ENCODE data around the gene CCNK. TPM values are rescaled to one million over a fixed set of nuclear protein-coding genes. Genes with fewer than 3 reads are reported as not detected.

CCNK gene
- polyA plus RNA-seq (ENCODE audit: insufficient read length), result 34.0 TPM

- peak; percentile 100 for DNase-seq
These were observed at the start of gene CCNK for GRCh38 chr14:99480917-99481744. Gene CCNK (plus strand): TSS chr14:99481409. CDS start chr14:99492678, 11,269 bp downstream.

- no peak for DNase-seq
These were observed 49.2 kb upstream of the CCNK start for GRCh38 chr14:99431986-99432385.

- DNase-seq, result no peak
These were observed 48.7 kb upstream of the CCNK start for GRCh38 chr14:99432485-99432884.

DNA sequence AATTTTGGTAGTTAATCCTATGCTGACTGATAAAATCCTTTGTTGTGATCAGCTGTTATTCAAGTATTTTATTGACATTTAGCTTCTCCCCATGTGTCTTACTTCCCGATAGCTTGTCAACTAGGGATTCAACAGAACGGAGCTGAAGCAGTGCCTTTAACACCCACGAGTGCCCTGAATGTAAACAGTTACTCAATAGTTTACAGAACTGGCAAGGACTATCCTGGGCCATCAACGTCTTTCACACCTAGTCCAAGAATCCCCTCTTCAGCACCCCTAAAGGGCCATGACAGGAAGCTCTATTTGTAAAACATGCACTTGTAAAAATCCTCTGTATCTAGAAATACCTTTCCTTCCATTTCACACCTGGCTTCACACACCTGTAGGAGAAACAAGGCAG lies 45.9 kb upstream of the CCNK start:
- DNase-seq, result no peak

DNA sequence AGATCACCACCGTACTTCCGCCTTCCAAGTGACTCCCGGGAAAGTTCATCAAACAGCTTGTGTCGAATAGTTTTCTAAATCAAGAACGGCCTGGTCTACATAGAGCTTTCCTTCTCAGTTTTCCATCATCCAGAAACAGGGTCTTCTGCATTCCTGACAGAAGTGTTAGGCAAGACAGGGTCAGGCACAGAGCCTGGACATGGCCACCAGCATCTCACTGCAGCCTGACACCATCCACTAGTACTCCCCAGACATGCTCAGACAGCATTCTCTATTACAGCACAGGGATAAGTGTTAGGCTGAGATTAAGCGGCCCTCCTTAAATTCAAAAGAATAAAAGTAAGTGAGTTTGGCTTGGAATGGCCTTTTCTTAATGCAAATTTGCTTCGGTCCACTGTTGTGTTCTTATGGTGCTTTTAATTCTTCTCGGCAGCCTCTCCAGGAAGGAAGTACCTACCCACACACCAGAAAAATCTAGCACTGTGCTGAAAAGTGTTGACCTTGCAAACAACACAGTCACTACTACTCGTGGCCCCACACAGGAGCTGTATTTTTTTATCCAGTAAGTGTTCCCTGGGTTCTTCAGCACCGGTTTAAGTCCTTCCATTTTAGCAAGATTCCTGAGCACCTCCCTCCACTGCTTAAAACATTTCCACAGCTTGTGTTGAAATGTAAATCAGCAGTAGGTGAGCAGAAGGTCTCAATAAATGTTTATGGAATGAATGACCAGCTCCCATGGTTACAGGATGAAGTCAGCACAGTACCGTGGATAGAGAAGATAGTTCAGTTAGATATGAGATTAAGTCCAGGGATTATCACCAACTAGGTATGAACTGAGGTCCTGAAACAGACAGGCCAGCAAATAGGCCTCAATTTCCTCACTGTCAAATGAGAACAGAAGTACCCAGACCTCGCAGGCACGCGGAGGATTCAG lies 44.7 kb upstream of the CCNK start:
- no peak for DNase-seq

- DNase-seq, result no peak
These were observed 43.5 kb upstream of the CCNK start for GRCh38 chr14:99437706-99438105.

GRCh38 chr14:99440278-99440677 lies 40.9 kb upstream of the CCNK start:
- DNase-seq, result no peak

DNA sequence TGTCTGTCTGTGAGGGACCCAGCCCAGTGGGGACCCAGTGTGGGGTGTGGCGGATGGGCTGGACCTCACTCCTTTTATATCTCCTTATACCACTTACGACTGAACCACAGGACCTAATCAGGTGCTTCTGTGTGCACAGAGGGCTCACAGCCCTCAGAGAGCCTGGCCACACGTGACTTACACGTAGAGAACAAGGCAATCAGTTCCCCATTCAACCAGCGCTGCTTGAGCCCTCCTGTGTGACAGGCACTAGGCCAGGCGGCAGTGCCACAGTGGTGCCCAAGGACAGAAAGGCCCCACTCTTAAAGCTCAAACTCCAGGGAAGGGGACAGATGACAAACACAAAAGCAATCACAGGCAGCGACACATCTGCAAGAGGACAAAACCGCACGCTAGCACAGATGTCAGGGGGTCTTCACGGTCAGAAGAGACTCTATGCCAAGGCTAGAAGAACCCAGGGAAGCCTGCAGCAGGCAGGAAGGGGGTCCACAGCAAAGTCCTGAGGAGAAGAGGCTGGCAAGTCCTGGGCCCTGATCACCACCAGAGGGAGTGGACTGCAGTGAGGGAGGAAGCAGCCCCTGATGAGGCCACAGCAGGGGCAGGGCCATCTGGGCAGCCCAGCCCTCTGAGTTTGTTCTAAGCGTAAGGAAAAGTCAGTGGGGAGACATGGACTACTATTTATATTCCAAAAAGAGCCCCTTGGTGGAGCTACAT lies 39.9 kb upstream of the CCNK start:
- DNase-seq, result no peak

DNA sequence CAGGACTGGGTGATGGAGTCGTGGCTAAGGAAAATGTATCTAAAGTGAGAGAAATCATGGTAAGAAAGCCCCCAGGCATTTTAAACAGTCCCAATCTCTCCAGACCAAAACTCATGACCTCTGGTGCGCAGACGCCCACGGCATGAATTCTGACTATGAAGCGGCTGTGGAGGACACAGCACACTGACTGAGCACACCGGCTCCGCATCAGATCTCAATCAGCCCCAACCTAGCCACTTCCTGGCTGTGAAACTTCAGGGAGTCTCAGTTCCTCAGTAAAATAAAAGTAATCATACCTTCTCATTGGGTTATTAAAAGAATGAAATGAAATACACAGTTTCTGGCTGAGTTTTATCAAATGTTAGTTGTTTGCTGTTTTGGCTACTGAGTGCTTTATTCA lies 39.3 kb upstream of the CCNK start:
- DNase-seq, result no peak

DNA sequence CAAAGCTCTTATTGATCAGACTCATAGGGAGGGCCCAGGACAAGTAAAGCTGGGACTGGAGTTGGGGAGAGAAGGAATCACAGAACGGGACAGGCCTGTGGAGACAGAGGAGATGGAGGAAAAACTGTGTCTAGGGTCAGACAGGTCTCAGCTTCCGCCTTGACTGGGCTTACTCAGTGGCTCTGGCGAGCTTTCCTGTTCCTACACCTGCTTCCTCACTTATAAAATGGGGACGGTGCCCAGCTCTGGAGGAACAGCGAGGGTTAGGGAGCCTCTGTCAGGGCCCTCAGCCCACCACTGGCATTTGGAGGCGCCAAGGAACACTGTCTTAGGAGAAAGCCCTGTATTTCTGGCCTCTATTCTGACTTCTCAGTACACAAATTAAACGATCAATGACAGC lies 35.3 kb upstream of the CCNK start:
- peak; percentile 15 for DNase-seq

GRCh38 chr14:99447739-99448138 lies 33.5 kb upstream of the CCNK start:
- DNase-seq, result no peak

DNA sequence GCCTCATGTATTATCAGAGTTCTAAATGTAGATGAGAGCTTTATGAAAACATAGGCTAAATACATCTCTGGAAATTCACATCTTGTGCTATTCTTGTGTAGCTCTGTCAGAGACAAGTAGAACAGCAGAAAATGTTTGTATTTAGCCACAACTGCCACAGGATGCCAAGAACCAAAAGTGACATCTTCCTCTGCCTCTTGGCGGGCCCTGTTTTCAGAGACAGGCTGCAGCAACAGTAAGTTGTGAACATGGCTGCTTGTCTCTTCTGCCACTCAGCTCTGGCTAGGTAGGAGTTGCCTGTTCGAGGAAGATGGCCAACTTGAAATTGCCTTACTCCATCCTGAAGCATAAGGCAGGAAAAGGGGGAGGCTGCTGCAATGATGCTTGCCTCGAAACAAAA lies 30.9 kb upstream of the CCNK start:
- no peak for DNase-seq

- no peak for DNase-seq
These were observed 30.0 kb upstream of the CCNK start for GRCh38 chr14:99451234-99451633.

DNA sequence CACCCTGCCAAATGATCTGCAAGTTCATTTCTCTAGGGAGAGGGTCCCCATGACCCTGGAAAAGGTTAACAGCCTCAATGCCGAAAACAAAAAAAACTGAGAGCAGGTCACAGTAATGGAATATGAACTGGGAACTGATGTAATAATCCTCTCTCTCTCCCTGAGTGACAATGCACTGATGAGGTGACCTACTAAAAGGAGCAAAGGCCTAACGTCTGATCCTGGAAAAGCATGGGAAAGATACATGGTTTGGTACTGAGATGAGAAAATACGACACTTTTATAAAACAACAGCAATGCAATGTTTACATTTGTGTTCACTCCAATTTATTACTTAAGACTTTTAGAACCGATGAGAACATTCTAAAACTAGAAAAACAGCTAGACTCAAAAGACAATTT lies 28.2 kb upstream of the CCNK start:
- DNase-seq, result no peak

GRCh38 chr14:99454246-99454645 lies 27.0 kb upstream of the CCNK start:
- no peak for DNase-seq

- DNase-seq, result no peak
These were observed 21.6 kb upstream of the CCNK start for GRCh38 chr14:99459481-99460100.

DNA sequence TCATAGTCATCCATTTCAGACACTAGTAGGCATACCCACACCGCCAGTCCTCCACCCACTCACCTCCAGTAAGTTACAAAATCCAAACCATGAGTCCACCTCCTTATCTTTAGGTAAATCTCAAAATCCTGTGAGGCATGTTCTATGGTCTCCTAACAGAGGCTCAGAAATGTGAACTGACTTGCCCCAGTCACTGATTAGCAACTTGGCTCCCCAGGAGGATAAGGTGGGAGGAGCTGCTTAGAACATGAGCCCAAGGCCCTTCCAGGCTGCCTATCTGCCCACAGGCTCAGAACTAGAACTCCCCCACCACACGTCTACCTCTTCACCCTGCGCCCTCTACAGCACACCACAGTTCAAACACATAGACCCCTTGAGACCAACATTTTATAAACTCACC lies 20.4 kb upstream of the CCNK start:
- no peak for DNase-seq

GRCh38 chr14:99461411-99462085 lies 19.7 kb upstream of the CCNK start:
- no peak for DNase-seq

- DNase-seq, result no peak
These were observed 19.0 kb upstream of the CCNK start for GRCh38 chr14:99462210-99462609.

DNA sequence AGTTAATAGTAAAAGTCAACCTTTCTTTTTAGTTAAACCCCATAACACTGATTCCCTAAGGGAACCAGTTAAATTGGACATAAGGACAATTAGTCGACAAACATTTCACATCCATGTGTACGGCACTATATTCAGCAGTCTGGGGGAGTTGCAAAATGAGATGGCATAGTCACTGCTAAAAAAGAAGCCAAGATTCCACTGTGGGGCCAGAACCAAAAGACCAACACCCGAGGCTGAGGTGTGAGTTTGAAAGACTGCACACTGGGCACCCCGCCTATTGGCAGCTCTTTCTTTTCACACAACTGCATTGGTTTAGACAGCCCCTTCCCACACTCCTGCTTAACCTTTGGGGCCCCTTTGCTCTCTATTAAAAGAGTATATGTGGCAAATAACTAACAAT lies 17.2 kb upstream of the CCNK start:
- no peak for DNase-seq

DNA sequence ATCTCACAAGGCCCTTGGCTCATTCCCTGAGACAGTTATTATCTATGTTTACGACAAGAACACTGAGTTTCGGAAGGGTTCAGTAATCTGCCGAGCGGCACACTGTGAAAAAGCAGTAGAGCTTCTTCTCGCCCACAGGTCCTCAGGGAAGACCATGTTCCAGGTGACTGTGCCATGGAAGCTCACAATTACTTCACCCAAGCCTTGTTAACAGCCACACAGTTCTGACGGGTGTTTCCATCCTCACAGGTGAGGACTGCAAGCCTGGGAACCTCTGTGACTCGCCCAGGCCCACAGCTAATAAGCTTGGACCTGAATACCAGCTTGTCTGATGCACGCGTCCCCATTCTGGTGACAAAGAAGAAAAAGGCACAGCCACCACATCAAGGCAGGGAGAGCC lies 15.9 kb upstream of the CCNK start:
- DNase-seq, result no peak

GRCh38 chr14:99466758-99467157 lies 14.5 kb upstream of the CCNK start:
- DNase-seq, result no peak
